ENCODE results near the gene PAGE2. TPM values are rescaled to one million over a fixed set of nuclear protein-coding genes. Genes with fewer than 3 reads are reported as not detected.
"Not testable (repeated sequence)": the region's sequence is repeated elsewhere in the genome, so short reads cannot be mapped to it uniquely, and the experiment has no call there.

Gene PAGE2
- polyA plus RNA-seq, 4 donors = not detected

GRCh38 chrX:55120761-55121358, 32.0 kb downstream of the PAGE2 start:
- no peak for DNase-seq (ENCODE audit: low read depth in 4 of 4, low spot score in 2 of 4)

DNA sequence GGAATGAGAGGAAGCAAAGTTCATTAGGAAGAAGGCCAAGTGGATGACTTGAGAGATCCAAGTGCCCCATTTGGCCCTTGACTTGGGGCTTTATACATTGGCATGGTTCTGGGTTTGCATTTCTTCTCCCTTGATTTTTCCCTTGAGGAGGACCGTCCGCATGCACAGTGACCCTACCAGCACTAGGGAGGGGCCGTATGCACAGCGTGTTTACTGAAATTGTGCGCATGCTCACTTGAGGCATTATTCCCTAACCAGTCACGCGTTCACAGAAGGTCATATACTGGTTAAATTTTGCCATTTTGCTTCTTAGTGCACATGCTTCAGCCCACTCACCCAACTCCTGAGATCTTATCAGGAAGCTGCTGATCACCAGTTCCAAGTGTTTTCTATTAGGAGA, 35.1 kb downstream of the PAGE2 start:
- no peak for DNase-seq (ENCODE audit: low read depth in 4 of 4, low spot score in 2 of 4)

GRCh38 chrX:55127692-55128091, 38.9 kb downstream of the PAGE2 start:
- DNase-seq (ENCODE audit: low read depth in 4 of 4, low spot score in 2 of 4) = no peak

DNA sequence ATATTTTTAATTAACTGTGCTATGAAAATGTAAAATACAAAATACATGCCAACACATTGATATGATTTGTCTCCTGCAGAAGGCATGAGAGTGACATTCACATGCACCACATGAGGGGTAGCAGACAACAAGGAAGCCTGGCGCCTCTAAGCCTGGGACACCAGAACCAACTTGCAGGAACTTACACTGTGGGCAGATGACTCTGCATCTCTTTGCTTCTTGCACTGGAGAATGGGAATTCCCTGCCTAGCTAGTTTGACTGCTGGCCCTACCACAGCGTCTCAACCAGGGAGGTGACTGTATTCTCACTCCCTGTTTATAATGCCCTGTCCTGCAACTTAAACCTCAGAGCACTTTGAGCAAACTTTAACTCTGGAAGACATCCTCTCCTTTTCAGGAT, 40.5 kb downstream of the PAGE2 start:
- no peak for DNase-seq (ENCODE audit: low read depth in 4 of 4, low spot score in 2 of 4)

GRCh38 chrX:55130481-55130880, 41.7 kb downstream of the PAGE2 start:
- DNase-seq (ENCODE audit: low read depth in 4 of 4, low spot score in 2 of 4) = no peak

DNA sequence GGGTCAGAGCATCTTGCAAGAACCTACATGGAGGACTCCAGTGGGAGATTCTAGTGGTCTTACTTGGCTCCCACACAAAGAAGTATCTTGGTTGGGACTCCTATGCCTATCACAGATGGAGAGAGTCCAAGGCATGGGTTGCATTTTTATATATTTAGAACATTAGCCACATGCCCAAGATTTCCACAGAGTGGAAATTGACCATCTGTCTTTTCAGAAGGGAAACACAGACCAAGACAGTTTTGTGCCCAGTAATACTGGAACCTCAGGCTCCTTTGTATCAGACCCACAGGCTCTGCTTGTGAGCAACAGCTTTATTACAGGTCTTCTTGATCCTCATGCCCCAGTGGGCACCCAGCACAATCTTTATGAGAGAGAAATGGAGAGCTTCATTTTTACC, 43.6 kb downstream of the PAGE2 start:
- DNase-seq (ENCODE audit: low read depth in 4 of 4, low spot score in 2 of 4) = no peak

GRCh38 chrX:55135171-55135570, 46.4 kb downstream of the PAGE2 start:
- no peak for DNase-seq (ENCODE audit: low read depth in 4 of 4, low spot score in 2 of 4)

GRCh38 chrX:55140800-55141199, 52.0 kb downstream of the PAGE2 start:
- DNase-seq (ENCODE audit: low read depth in 4 of 4, low spot score in 2 of 4) = not testable (repeated sequence)

Other genes starting within 250 kb of the PAGE2 start
- gene TRO, start 168.2 kb upstream of the PAGE2 start, polyA plus RNA-seq (ENCODE audit: insufficient read length in 4 of 4) = 100 to 1,000 TPM in 2 of 4 donors, 10 to 100 TPM in 2; 92.3 to 142 (median 115) TPM
- gene PFKFB1, start 94.8 kb upstream of the PAGE2 start, polyA plus RNA-seq (ENCODE audit: insufficient read length in 4 of 4) = under 1 TPM; 0.43 to 0.72 (median 0.63) TPM
- gene APEX2, start 88.7 kb upstream of the PAGE2 start, polyA plus RNA-seq (ENCODE audit: insufficient read length in 4 of 4) = 10 to 100 TPM; 15.7 to 18.7 (median 16.5) TPM
- 10 to 100 TPM in 3 of 4 donors, 1 to 10 TPM in 1; 9.3 to 34.8 (median 11.7) TPM for gene ALAS2, start 58.0 kb upstream of the PAGE2 start, polyA plus RNA-seq (ENCODE audit: insufficient read length in 4 of 4)
- not detected for gene PAGE2B, start 14.0 kb upstream of the PAGE2 start, polyA plus RNA-seq (ENCODE audit: insufficient read length in 4 of 4)
- gene PAGE5, start 131.3 kb downstream of the PAGE2 start, polyA plus RNA-seq (ENCODE audit: insufficient read length in 4 of 4) = not detected
- gene PAGE3, start 175.9 kb downstream of the PAGE2 start, polyA plus RNA-seq (ENCODE audit: insufficient read length in 4 of 4) = not detected